HUES64 (cell line): Measurements from ENCODE around the gene PNPLA7.
"Not testable (repeated sequence)": the region's sequence is repeated elsewhere in the genome, so short reads cannot be mapped to it uniquely, and the experiment has no call there.

Experiments
- H3K27ac ChIP-seq: 2 replicates; pipeline ENCODE4 v1.7.0; 2013; ENCODE audit warnings: low read depth, low read length, inconsistent platforms
- H3K27me3 ChIP-seq: 2 replicates; pipeline ENCODE4 v1.6.1; 2013; ENCODE audit warnings: mild to moderate bottlenecking, low read length; ENCODE audit not compliant: insufficient read depth
- H3K36me3 ChIP-seq: 2 replicates; pipeline ENCODE4 v1.6.1; 2013; ENCODE audit warnings: mild to moderate bottlenecking, low read length; ENCODE audit not compliant: insufficient read depth
- H3K4me1 ChIP-seq: 2 replicates; pipeline ENCODE4 v1.6.1; 2013; ENCODE audit warnings: mild to moderate bottlenecking, low read length, moderate library complexity; ENCODE audit not compliant: insufficient read depth
- H3K4me3 ChIP-seq: 2 replicates; pipeline ENCODE4 v1.5.1; 2013; ENCODE audit warnings: mild to moderate bottlenecking, low read length, moderate library complexity
- H3K9ac ChIP-seq: 2 replicates; pipeline ENCODE4 v1.6.1; 2013; ENCODE audit warnings: mild to moderate bottlenecking, low read depth, low read length
- H3K9me3 ChIP-seq: 2 replicates; pipeline ENCODE4 v1.6.1; 2013; ENCODE audit warnings: low read depth, low read length; ENCODE audit not compliant: insufficient read depth
- WGBS: fragments of 150-250, 120-280 bp; methylation state at CpG from one replicate; pipeline ENCODE4 v1.1.7; 2013; ENCODE audit warnings: missing lambda C conversion rate; 5-methylcytosine and 5-hydroxymethylcytosine counted together

The PNPLA7 gene

DNA sequence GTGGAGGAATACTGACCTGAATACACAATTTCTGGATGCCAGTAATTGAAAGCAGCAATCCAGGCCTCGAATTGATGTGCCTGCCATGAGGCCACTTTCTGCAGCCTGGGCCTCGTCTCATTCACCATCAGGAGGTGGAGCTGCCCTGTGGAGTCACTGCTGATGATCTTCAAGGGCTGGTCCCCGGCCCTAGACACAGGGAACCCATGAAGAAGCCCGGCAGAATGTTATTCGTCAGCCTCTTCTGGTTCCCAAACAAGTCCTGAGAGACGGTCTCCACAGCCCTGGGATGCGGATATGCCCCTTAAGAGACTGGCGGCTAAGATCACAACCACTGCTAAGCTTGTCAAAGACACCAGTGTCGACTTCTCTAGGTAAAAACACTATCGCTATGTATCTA lies 24.0 kb upstream of the PNPLA7 start:
- Histone ChIP-seq H3K4me1 (peaks cover 8% of the 10 kb centered on the region), H3K27ac (no peak overlapping the region), H3K9me3 (no peaks in the 10 kb centered on the region), H3K27me3 (no peaks in the 10 kb centered on the region), H3K9ac (no peak overlapping the region), H3K4me3 (no peak overlapping the region), H3K36me3 (peaks cover 60% of the 10 kb centered on the region)
- 96% methylated on average over 10 of the region's 10 CpGs for WGBS

DNA sequence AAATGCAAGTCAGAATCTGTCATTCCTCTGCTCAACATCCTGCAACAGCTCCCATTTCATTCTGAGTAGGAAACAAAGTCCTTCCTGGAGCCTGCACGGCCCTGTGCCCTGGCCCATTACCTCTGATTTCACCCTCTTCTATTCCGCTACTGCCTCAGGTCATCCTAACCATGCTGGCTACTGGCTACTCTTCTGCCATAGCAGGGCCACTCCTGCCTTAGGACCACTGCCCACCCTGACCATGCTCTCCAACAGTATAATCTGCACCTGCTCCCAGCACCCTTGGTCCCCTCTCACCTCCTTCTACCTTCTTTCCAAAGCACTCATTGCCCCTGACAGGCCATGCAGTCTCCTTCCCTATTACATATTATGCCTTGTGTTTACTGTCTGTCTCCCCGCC lies 20.4 kb upstream of the PNPLA7 start:
- Histone ChIP-seq H3K36me3 (peaks cover 49% of the 10 kb centered on the region), H3K27ac (no peak overlapping the region), H3K4me3 (no peak overlapping the region), H3K9me3 (no peaks in the 10 kb centered on the region), H3K4me1 (no peaks in the 10 kb centered on the region), H3K9ac (no peak overlapping the region), H3K27me3 (no peaks in the 10 kb centered on the region)
- 92% methylated on average over 3 of the region's 3 CpGs for WGBS

DNA sequence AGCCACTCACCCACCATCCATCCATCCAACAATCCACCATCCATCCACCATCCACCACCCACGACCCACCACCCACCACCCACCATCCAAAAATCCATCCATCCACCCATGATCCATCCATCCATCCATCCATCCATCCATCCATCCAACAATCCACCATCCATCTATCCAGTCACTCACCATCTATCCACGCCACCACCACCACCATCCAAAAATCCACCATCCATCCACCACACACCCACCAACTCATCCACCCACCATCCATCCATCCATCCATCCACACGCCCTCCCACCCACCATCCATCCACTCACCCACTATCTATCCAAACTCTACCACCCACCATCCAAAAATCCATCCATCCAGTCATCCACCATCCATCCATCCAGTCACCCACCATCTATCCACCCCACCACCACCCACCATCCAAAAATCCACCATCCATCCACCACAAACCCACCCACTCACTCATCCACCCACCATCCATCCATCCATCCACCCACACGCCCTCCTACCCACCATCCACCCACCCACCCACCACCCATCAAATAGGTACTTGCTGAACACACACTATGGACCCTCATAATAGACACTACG lies 19.5 kb upstream of the PNPLA7 start:
- H3K4me1 ChIP-seq = no peaks in the 10 kb centered on the region
- WGBS = 90% methylated on average over 5 of the region's 5 CpGs
- peaks cover 44% of the 10 kb centered on the region for H3K36me3 ChIP-seq

DNA sequence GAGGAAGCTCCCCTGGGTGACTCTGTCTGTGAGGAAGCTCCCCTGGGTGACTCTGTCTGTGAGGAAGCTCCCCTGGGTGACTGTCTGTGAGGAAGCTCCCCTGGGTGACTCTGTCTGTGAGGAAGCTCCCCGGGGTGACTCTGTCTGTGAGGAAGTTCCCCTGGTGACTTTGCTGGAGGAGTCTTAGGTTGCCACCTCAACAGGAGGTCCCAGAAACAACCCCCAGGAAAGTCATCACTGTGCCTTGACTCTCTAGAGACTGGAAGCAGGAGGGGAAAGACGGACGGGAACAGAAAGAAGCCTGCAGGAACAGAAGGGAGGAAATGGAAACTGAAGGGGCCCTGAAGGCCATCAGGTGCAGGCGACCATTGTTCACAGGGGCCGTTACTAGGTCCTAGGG lies 18.2 kb upstream of the PNPLA7 start:
- H3K27ac ChIP-seq, H3K4me3 ChIP-seq, H3K9ac ChIP-seq, H3K9me3 ChIP-seq, H3K27me3 ChIP-seq, H3K4me1 ChIP-seq: not testable (repeated sequence)
- WGBS = 91% methylated on average over 4 of the region's 5 CpGs
- peaks cover 44% of the 10 kb centered on the region for H3K36me3 ChIP-seq

More for the DNA sequence above, 19.5 kb upstream of the PNPLA7 start:
- Histone ChIP-seq H3K27me3 (no peaks in the 10 kb centered on the region), H3K9me3 (no peaks in the 10 kb centered on the region), H3K27ac (no peak overlapping the region), H3K9ac (no peak overlapping the region), H3K4me3 (no peak overlapping the region)

DNA sequence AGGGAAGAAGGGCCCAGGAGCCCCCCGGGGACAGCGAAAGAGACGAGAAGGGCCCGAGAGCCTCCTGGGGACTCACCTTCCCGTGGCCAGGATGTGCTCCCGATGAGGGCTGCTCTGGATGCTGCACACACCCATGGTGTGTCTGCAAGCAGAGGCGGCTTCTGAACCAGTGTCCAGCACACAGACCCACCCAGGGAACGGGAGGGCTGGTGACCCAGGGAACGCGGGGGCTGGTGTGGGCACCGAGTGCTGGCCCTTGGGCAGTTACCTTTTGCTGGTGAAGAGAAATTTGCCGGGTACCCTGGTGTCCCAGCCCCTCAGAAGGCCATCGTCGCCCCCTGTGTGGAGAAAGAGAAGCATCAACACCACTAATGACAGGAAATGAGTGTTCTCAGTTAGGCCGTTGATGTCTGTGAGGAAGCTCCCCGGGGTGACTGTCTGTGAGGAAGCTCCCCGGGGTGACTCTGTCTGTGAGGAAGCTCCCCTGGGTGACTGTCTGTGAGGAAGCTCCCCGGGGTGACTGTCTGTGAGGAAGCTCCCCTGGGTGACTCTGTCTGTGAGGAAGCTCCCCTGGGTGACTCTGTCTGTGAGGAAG lies 14.7 kb upstream of the PNPLA7 start:
- Histone ChIP-seq H3K36me3 (peaks cover 51% of the 10 kb centered on the region), H3K9me3 (no peaks in the 10 kb centered on the region)
- 92% methylated on average over 17 of the region's 18 CpGs for WGBS

DNA sequence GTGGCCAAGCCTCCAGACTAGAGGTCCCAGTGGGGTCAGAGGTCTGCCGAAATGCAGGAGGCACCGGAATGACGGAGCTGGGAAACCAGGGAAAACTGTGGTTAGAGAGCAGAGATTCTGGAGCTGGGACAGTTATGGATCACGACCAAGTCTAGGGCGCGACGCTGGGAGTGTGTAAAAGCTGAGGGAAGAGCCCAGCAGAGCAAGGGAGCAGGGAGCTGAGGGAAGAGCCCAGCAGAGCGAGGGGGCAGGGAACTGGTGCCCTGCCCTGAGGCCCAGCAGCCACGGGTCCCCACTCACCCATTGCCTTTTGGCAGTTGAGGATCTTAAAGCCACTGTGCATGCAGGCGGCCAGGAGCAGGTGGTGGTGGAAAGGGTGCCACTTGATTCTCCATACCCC lies 13.9 kb upstream of the PNPLA7 start:
- Histone ChIP-seq H3K36me3 (peaks cover 53% of the 10 kb centered on the region), H3K4me3 (no peak overlapping the region), H3K4me1 (no peaks in the 10 kb centered on the region), H3K9ac (no peak overlapping the region), H3K27me3 (no peaks in the 10 kb centered on the region), H3K27ac (no peak overlapping the region), H3K9me3 (no peaks in the 10 kb centered on the region)
- 96% methylated on average over 10 of the region's 10 CpGs for WGBS

More for the DNA sequence above, 14.7 kb upstream of the PNPLA7 start:
- Histone ChIP-seq H3K4me3 (no peak overlapping the region), H3K4me1 (no peaks in the 10 kb centered on the region), H3K27ac (no peak overlapping the region), H3K27me3 (no peaks in the 10 kb centered on the region), H3K9ac (no peak overlapping the region)

DNA sequence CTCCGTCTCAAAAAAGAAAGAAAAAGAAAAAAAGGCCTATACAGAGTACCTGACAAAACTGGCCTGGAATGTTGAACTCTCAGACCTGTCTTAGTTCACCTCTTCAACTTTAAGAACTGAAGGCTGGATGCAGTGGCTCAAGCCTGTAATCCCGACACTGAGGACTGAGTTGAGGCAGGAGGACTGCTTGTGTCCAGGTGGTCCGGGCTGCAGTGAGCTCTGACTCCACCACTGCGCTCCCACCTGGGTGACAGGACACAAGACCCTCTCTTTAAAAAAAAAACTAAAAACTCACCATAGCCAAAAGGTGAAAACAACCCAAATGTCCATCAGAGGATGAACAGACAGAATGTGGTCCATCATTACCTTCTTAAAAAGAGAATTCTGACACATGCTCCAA lies 7.9 kb upstream of the PNPLA7 start:
- H3K9ac ChIP-seq = no peak overlapping the region
- no peaks in the 10 kb centered on the region for H3K4me1 ChIP-seq
- no peaks in the 10 kb centered on the region for H3K9me3 ChIP-seq
- no peak overlapping the region for H3K4me3 ChIP-seq
- H3K27me3 ChIP-seq = no peaks in the 10 kb centered on the region
- H3K36me3 ChIP-seq = peaks cover 67% of the 10 kb centered on the region
- H3K27ac ChIP-seq = no peak overlapping the region
- 94% methylated on average over 4 of the region's 4 CpGs for WGBS

DNA sequence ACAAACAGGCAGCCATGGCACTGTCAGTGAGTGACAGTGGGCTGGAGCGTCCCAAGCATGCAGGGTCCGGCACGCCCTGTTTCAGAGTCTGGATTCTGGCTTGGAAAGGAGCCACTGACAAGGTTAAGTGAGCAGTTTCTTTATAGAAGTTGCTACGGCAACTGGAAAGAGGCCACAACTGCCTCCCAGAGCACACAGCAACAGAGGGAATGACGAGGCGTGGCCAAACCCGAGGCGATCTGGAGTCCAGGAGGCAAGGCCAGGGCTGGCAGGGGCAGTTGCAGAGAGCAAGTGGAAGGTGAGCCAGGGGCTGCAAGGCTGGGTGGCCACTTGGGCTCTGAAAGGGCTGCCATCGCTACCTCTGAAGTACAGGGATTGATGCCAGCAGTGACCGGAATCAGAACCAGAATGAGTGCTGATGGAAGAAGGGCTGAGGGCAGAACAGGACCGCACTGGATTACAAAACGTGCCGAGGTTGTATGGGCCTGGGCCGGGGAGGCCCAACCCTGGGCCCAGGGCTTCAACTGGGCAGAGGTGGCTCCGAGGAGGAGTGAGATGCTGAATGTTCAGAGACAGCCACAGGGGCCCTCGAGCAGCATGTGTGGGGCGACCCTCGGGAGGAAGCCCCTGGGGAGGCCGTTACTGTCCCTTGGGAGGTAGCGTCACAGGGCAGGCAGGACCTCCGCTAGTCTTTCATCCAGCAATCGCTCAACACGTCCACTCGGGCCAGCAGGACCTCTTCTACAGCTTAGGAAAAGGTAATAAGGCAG lies 6.1 kb upstream of the PNPLA7 start:
- 95% methylated on average over 24 of the region's 24 CpGs for WGBS
- Histone ChIP-seq H3K4me1 (0 out of 2 replicates have a peak, but pooled peaks cover 2% of the 10 kb centered on the region), H3K9me3 (no peaks in the 10 kb centered on the region), H3K27ac (no peak overlapping the region), H3K4me3 (no peak overlapping the region), H3K27me3 (no peaks in the 10 kb centered on the region), H3K36me3 (peaks cover 50% of the 10 kb centered on the region), H3K9ac (no peak overlapping the region)

DNA sequence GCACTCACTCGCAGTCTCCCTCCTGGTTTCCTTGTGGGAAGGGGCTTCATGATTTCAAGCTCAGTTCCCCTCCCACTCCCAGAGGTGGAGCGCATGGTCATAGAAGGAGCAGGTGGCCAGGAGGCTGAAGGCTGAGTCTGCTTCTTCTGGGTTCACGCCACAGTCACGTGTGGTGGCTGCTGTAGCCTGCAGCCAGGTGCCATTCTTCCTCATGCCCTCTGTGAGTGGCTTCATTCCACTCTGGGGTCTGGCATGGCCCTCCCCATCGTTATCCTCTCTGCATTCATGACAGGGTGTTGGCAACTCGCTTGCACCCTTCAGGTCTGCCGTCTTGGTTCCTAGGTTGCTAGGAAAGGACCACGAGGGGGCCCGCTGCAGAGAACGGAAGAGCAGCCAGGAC lies 5.0 kb upstream of the PNPLA7 start:
- Histone ChIP-seq H3K4me1 (0 out of 2 replicates have a peak, but pooled peaks cover 2% of the 10 kb centered on the region), H3K9ac (no peak overlapping the region), H3K27ac (no peak overlapping the region), H3K4me3 (no peak overlapping the region), H3K27me3 (no peaks in the 10 kb centered on the region), H3K9me3 (no peaks in the 10 kb centered on the region), H3K36me3 (peaks cover 44% of the 10 kb centered on the region)
- WGBS = 94% methylated on average over 10 of the region's 10 CpGs

DNA sequence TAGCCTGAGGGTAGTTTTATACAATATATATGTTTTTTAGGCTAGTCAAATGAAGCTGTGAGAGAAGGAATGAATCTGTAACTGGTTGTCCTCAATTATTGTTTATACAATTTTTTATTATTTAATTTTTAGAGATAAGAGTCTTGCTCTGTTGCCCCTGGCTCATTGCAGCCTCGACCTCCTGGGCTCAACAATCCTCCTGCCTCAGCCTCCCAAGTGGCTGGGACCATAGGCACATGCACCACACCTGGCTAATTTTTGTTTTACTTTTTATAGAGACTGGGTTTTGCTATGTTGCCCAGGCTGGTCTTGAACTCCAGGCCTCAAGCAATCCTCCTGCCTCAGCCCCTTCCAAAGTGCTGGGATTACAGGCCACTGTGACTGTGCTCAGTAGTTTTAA lies 4.1 kb upstream of the PNPLA7 start:
- Histone ChIP-seq H3K9ac (no peak overlapping the region), H3K9me3 (no peaks in the 10 kb centered on the region), H3K4me3 (no peak overlapping the region), H3K36me3 (peaks cover 40% of the 10 kb centered on the region), H3K27me3 (no peaks in the 10 kb centered on the region), H3K4me1 (0 out of 2 replicates have a peak, but pooled peaks cover 2% of the 10 kb centered on the region), H3K27ac (no peak overlapping the region)
- WGBS = 89% methylated on average over 1 of the region's 1 CpG

DNA sequence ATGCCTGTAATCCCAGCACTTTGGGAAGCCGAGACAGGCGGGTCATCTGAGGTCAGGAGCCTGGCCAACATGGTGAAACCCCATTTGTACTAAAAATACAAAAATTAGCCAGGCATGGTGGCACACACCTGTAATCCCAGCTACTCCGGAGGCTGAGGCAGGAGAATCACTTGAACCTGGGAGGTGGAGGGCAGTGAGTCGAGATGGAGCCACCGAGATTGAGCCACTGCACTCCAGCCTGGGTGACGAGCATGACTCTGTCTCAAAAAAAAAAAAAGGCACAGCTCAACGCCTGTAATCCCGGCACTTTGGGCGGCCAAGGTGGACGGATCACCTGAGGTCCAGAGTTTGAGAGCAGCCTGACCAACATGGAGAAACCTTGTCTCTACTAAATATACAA lies 3.5 kb upstream of the PNPLA7 start:
- not testable (repeated sequence) for H3K4me3 ChIP-seq, H3K9ac ChIP-seq, H3K4me1 ChIP-seq, H3K9me3 ChIP-seq, H3K27ac ChIP-seq, H3K27me3 ChIP-seq
- H3K36me3 ChIP-seq = peaks cover 40% of the 10 kb centered on the region
- 87% methylated on average over 10 of the region's 10 CpGs for WGBS
